GM12873 (cell line): ENCODE results near the gene HLTF.

Source experiments
- CTCF ChIP-seq: IDR thresholded peaks from 2 replicates; pipeline ENCODE4 v1.5.1; 2012; ENCODE audit warnings: low read depth, mild to moderate bottlenecking, moderate library complexity, low read length, control low read depth; ENCODE audit not compliant: insufficient read depth; ENCODE audit errors: missing control alignments

Gene HLTF

GRCh38 chr3:149085828-149086231, 503 bp downstream of the HLTF start:
- TF ChIP-seq CTCF, result no peak

- no peak for TF ChIP-seq CTCF
These were observed 4.6 kb downstream of the HLTF start for GRCh38 chr3:149081772-149082171.

GRCh38 chr3:149080699-149081091, 5.6 kb downstream of the HLTF start:
- no peak for TF ChIP-seq CTCF

GRCh38 chr3:149080011-149080698, 6.2 kb downstream of the HLTF start:
- TF ChIP-seq CTCF, result no peak

- TF ChIP-seq CTCF, result no peak
These were observed 8.7 kb downstream of the HLTF start for GRCh38 chr3:149077628-149078027.

- no peak for TF ChIP-seq CTCF
These were observed 18.4 kb downstream of the HLTF start for GRCh38 chr3:149067883-149068282.

GRCh38 chr3:149061776-149062175, 24.6 kb downstream of the HLTF start:
- no peak for TF ChIP-seq CTCF
